Spleen (tissue), 11 donors: Measurements from ENCODE around the gene TNNI3K. TPM values are rescaled to one million over a fixed set of nuclear protein-coding genes. Genes with fewer than 3 reads are reported as not detected.

Experiments
- DNase-seq: peaks from one replicate; pipeline ENCODE4 v3.0.0-alpha.2; 2020
- H3K27ac ChIP-seq, 8 donors: fragments of 200-600 bp; sonication (generic) in 7 of 8; 1 replicate in 4 of 8; 2 replicates in 4 of 8; pipeline versions ENCODE4 v1.5.0 to v1.8.0; 2016 to 2021; ENCODE audit warnings: inconsistent platforms in 4 of 8, mild to moderate bottlenecking in 4 of 8, moderate library complexity in 1 of 8
- H3K27me3 ChIP-seq, 7 donors: fragments of 200-600 bp; sonication (generic) in 6 of 7; replicated peaks in 1 of 7; 1 replicate in 4 of 7; 2 replicates in 3 of 7; pipeline versions ENCODE4 v1.5.0 to v1.8.0; 2016 to 2021; ENCODE audit warnings: inconsistent platforms in 3 of 7, mild to moderate bottlenecking in 1 of 7
- H3K36me3 ChIP-seq, 6 donors: fragments of 200-600 bp; sonication (generic) in 5 of 6; 1 replicate in 4 of 6; 2 replicates in 2 of 6; pipeline versions ENCODE4 v1.5.0 to v1.8.0; 2016 to 2021; ENCODE audit warnings: inconsistent platforms in 2 of 6
- H3K4me1 ChIP-seq, 6 donors: fragments of 200-600 bp; sonication (generic) in 5 of 6; 1 replicate in 3 of 6; 2 replicates in 3 of 6; pipeline versions ENCODE4 v1.5.0 to v1.8.0; 2016 to 2021; ENCODE audit warnings: inconsistent platforms in 3 of 6
- H3K4me3 ChIP-seq, 8 donors: fragments of 200-600 bp; sonication (generic) in 7 of 8; 1 replicate in 4 of 8; 2 replicates in 4 of 8; pipeline versions ENCODE4 v1.5.0 to v1.8.0; 2016 to 2021; ENCODE audit warnings: inconsistent platforms in 4 of 8, mild to moderate bottlenecking in 4 of 8, moderate library complexity in 2 of 8
- H3K9me3 ChIP-seq, 8 donors: fragments of 200-600 bp; sonication (generic) in 7 of 8; 1 replicate in 4 of 8; 2 replicates in 4 of 8; pipeline versions ENCODE4 v1.5.0 to v1.8.0; 2016 to 2021; ENCODE audit warnings: inconsistent platforms in 4 of 8
- POLR2A ChIP-seq, 3 donors: fragments of 450-650 bp; IDR thresholded peaks; one replicate each; pipeline ENCODE4 v1.5.1; 2017; ENCODE audit warnings: antibody characterized with exemption in 3 of 3, mild to moderate bottlenecking in 1 of 3
- POLR2AphosphoS5 ChIP-seq, 3 donors: sonication (generic); formaldehyde crosslinking; IDR thresholded peaks; one replicate each; pipeline ENCODE4 v1.5.1; 2017; ENCODE audit warnings: antibody characterized with exemption in 3 of 3
- WGBS, 5 donors: extraction: QIAGEN DNeasy Blood & Tissue Kit in 3 of 5; methylation state at CpG; one replicate each; pipeline versions ENCODE4 v1.1.5 to v1.1.7; 2013 to 2018; 5-methylcytosine and 5-hydroxymethylcytosine counted together
- intact Hi-C: fragments of 100-400 bp; cut with DNase I; formaldehyde crosslinking; loops from one replicate; pipeline ENCODE4 v1.15.0; 2023; ENCODE audit warnings: low total_unique reads
- polyA plus RNA-seq, 3 donors: library from polyadenylated mRNA; stranded (reverse); fragments of 200-250 nt; gene quantifications; one replicate each; pipeline ENCODE4 v1.2.1, GENCODE V29; 2013
- total RNA-seq, 7 donors: library from RNA; depleted of rRNA in 3 of 7; stranded (reverse); fragments of >200 nt in 3 of 7; fragmentation: NEBNext Ultra II Directional in 4 of 7; extraction: Animal tissue kit (Norgen Biotek cat#: 25700) in 4 of 7; gene quantifications; one replicate each; pipeline versions ENCODE4 v1.1.0 to v1.2.1, GENCODE V29; 2016 to 2021
- TF ChIP-seq, protein P1 (sequence below), 11 experiments: fragments of 200-600 bp in 7 of 11; fragments of 450-650 bp in 4 of 11; sonication (generic) in 4 of 11; IDR thresholded peaks in 8 of 11; conservative IDR thresholded peaks in 3 of 11; 1 replicate in 7 of 11; 2 replicates in 4 of 11; pipeline versions ENCODE4 v1.4.0 to v1.8.0; 2016 to 2021; ENCODE audit warnings: antibody characterized with exemption in 11 of 11, inconsistent platforms in 4 of 11, mild to moderate bottlenecking in 1 of 11
- donor health status: healthy with polysubstance abuse.
- donor health status: DM: no; HTN: no; CAD: no; lungs with moderate emphysema.
- donor health status: DM: no; HTN: no; CAD: no.
- donor health status: Bipolar disorder and iron deficiency.
- donor health status: healthy.
- donor health status: DM: no; HTN: no; CAD: no.
- donor health status: DM: yes; HTN: yes; CAD: no.

Gene TNNI3K
- total and polyA plus RNA-seq, 10 donors = 0.41 to 6.2 (median 2.8) TPM; not detected in 1

DNA sequence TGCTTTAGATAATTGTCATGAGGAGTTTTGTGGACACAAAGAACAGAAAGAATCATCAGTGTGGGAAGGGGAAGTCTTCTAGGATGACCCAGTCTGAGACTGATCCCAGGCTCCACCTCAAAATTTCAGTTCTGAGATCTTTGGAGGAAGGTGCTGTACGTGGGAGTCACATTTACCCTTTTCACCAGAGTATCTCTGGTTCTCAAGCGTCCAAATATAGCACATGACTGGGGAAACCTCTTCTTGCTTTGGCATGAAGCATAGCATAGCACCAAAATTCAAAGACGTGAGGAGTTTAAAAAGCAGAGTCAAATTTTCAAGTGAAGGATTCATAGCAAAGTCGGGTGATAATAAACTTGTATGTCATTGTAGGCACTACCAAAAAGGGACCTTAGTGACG, 180.7 kb downstream of the TNNI3K start:
- H3K9me3 ChIP-seq = no peaks in the 10 kb centered on the region
- 65 to 80% (median 76%) methylated on average over 5 of the region's 5 CpGs for WGBS, 5 donors
- intact Hi-C loops = no loop called here
- H3K4me1 ChIP-seq = no peaks in the 10 kb centered on the region
- TF ChIP-seq POLR2A (IDR thresholded peaks at IDR 0.05) = no peak
- DNase-seq = no peak
- no peak overlapping the region for H3K27ac ChIP-seq
- no peaks in the 10 kb centered on the region for H3K36me3 ChIP-seq
- H3K4me3 ChIP-seq = no peak overlapping the region
- H3K27me3 ChIP-seq = no peaks in the 10 kb centered on the region

DNA sequence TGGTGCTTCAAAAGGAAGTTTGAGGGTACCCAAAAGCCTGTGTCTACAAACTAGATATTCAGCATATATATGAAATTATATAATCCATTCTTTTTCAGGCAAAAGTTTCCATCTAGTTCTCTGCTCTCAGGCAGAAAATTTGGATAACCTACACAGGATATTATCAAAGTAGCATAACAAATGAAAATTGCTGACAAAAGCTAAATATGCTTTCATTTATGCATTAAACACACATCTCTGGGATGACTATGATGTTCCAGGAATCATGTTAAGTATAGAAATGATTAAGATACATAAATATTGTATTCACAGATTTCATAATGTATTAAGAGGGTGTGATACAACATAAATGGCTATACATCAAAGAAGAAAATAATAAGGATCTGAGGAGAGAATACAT, 184.4 kb downstream of the TNNI3K start:
- H3K9me3 ChIP-seq = no peaks in the 10 kb centered on the region
- TF ChIP-seq, protein P1, sequence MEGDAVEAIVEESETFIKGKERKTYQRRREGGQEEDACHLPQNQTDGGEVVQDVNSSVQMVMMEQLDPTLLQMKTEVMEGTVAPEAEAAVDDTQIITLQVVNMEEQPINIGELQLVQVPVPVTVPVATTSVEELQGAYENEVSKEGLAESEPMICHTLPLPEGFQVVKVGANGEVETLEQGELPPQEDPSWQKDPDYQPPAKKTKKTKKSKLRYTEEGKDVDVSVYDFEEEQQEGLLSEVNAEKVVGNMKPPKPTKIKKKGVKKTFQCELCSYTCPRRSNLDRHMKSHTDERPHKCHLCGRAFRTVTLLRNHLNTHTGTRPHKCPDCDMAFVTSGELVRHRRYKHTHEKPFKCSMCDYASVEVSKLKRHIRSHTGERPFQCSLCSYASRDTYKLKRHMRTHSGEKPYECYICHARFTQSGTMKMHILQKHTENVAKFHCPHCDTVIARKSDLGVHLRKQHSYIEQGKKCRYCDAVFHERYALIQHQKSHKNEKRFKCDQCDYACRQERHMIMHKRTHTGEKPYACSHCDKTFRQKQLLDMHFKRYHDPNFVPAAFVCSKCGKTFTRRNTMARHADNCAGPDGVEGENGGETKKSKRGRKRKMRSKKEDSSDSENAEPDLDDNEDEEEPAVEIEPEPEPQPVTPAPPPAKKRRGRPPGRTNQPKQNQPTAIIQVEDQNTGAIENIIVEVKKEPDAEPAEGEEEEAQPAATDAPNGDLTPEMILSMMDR (IDR thresholded peaks at IDR 0.05 in 8 of 11, conservative IDR thresholded peaks at IDR 0.05 in 3 of 11) = no peak
- TF ChIP-seq POLR2AphosphoS5 (IDR thresholded peaks at IDR 0.05) = no peak
- no peak for TF ChIP-seq POLR2A (IDR thresholded peaks at IDR 0.05)
- H3K27me3 ChIP-seq = no peaks in the 10 kb centered on the region
- no peak for DNase-seq
- intact Hi-C loops = no loop called here
- no peak overlapping the region for H3K27ac ChIP-seq
- H3K36me3 ChIP-seq = no peaks in the 10 kb centered on the region
- H3K4me1 ChIP-seq = no peaks in the 10 kb centered on the region
- no peak overlapping the region for H3K4me3 ChIP-seq

DNA sequence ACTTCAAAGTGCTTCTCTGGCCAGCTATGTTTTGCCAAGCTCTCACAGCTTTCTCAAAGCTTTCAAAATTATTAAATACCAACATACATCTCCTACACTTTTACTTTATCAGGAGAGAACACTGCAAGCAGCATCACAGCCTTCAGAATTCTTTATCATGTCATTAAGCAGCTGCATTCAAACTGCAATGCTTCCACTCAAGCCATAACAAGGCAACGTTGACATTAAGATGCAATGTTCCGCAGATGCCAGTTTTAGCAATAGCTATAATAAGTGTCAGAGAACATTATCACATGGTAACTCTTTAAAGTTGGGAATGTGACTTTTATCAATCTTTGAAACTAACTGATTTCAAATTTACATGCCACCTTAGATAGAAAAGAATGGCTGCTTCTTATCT, 185.3 kb downstream of the TNNI3K start:
- DNase-seq = no peak
- TF ChIP-seq POLR2A (IDR thresholded peaks at IDR 0.05) = no peak
- no peak for TF ChIP-seq POLR2AphosphoS5 (IDR thresholded peaks at IDR 0.05)
- TF ChIP-seq, protein P1 (IDR thresholded peaks at IDR 0.05 in 8 of 11, conservative IDR thresholded peaks at IDR 0.05 in 3 of 11) = no peak
- no peaks in the 10 kb centered on the region for H3K36me3 ChIP-seq
- no peaks in the 10 kb centered on the region for H3K27me3 ChIP-seq
- no peak overlapping the region for H3K27ac ChIP-seq
- H3K9me3 ChIP-seq = no peaks in the 10 kb centered on the region
- no peaks in the 10 kb centered on the region for H3K4me1 ChIP-seq
- H3K4me3 ChIP-seq = no peak overlapping the region
- intact Hi-C loops = no loop called here
- 72 to 86% (median 79%) methylated on average over 2 of the region's 2 CpGs for WGBS, 5 donors

DNA sequence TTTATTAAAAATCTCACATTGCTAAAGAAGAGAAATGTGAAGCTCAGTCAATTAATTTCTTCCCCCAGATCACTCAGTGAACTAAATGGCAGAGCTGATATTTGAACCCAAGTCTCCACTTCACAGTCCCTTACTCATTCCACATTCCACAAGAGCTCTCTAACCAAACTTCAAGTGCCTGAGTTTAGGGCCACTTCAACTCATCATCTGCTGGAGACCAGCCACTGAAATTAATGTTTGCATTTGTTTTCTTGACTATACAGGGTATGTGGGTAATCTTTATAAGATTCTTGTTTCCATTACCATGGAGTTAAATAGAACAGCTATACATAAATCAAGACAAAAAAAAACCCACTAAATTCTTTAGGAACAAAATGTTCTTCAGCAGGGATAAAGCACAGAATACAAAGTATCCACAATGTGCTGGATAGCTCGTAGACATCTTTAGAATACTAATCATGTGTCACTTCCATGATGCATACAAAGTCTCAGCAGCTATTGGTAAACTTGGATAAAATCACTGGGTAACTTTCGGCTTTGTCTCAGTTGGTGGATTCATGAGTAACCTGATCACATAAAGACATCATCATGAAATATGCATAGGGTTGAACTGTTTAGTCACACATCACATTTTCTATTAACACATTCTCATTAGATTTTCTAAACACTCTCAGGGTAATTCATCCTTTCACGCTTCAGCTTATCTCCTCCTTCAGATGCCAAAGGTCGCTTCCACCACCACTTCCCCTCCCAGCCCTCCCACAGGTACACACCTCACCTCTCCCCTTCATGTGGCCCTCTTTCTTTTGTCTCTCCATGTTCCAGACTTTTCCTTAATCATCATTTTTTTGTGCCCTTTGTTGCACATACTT, 187.5 kb downstream of the TNNI3K start:
- H3K27ac ChIP-seq = no peak overlapping the region
- no peaks in the 10 kb centered on the region for H3K27me3 ChIP-seq
- DNase-seq = no peak
- H3K4me3 ChIP-seq = no peak overlapping the region
- intact Hi-C loops = no loop called here
- H3K9me3 ChIP-seq = no peaks in the 10 kb centered on the region
- no peak for TF ChIP-seq POLR2A (IDR thresholded peaks at IDR 0.05)
- TF ChIP-seq, protein P1 (IDR thresholded peaks at IDR 0.05 in 8 of 11, conservative IDR thresholded peaks at IDR 0.05 in 3 of 11) = no peak
- TF ChIP-seq POLR2AphosphoS5 (IDR thresholded peaks at IDR 0.05) = no peak
- H3K36me3 ChIP-seq = no peaks in the 10 kb centered on the region
- WGBS, 5 donors = 71 to 76% (median 73%) methylated on average over 4 of the region's 4 CpGs
- H3K4me1 ChIP-seq = no peaks in the 10 kb centered on the region
